NOMO-1 treated with DMSO at 0.1 percent for 48 hours (cell line): ENCODE data around the gene SLC25A19.
A peak's percentile ranks its signal among the peaks of the same experiment; 100 is the strongest.
"Not testable (repeated sequence)": the region's sequence is repeated elsewhere in the genome, so short reads cannot be mapped to it uniquely, and the experiment has no call there.

ENCODE experiments used
- DNase-seq: peaks from one replicate; lab custom pipeline; 2025; ENCODE audit not compliant: unreplicated experiment; lab: John Stamatoyannopoulos, UW

SLC25A19 gene

DNA sequence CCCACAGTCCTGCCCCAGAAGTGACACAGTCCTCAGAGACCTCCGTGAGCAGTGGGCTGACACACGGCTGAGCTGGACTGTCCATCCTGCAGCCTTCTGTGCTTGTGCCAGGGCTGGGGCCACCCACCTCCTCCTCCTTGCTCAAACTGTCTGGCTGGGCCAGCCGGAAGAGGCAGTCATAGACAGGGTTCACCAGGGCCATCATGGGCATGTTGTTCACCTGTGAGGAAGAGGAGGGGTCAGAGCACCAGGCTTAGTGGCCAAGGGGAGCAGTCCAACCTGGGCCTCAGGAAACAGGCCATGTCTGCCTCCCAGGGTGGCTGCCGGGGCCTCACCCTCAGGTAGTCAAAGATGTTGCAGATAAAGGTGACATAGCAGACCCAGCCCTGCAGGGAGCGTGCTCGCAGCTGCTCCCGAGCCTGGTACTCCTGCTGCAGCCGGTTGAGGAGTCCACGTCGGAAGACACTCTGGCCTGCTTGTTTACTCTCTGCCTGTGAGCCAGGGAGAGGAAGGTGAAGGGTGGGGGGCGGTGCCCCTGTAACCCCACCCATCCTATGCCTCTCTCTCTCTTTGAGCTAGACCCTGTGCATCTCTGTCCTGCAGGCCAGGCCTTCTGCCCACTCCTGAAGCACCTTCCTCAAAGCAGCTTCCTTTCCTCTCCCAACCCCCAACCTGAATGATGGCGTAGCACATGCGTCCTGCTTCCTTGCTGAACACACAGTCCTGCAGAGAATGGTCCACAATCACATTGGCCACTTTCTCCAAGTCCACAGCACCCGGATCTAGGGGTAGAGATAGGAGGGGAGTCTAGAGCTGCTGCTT, 21.6 kb downstream of the SLC25A19 start:
- no peak for DNase-seq

DNA sequence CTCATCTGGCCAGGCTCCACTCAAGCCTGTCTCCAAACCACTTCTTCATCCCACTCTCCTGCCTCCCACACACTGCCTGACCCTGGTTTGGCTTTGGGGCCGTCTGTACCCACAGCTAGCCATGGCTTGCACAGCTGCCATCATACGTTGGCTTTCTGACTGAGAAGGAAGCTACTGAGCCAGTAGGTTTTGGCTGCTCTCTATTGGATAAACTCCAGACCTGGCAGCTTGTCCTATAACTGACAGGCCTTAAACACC, 22.2 kb downstream of the SLC25A19 start:
- no peak for DNase-seq

DNA sequence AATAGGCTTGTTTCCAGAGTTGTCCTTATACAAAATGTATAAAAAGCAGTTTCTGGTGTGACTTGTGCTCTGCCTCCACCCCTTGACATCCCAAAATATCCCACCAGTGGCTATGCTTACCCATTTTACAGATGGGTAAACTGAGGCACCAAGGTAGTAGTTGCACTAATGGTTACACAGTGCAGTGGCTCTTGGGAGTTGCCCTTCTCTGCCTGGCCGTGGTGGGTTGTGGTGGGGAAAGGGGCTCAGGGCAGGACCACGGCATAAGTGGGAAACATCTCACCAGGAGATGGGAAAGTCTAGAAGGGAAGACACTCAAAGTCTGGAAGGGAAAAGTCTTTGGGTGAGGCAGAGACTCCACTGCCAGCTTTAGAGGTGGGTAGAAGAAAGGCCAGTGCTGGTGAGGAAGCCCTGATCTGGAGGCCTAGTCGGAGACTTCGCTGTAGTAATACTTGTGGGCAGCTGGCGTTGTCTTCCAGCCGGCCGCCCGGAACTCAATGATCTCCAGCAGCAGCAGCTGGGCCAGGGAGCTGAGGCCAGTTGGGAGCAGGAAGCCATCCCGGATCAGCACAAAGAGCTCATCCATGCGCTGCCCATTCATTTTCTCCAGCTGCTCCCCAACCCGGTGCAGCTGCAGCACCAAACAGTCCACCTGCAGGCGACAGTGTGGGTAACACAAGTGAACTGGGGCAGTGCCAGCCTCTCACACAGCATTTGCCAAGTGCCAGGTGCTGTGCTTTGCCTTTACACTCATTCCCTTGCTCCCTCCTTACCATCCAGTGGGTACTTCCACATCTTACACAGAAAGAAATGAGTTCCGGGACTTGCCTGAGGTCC, 22.7 kb downstream of the SLC25A19 start:
- DNase-seq, result no peak

DNA sequence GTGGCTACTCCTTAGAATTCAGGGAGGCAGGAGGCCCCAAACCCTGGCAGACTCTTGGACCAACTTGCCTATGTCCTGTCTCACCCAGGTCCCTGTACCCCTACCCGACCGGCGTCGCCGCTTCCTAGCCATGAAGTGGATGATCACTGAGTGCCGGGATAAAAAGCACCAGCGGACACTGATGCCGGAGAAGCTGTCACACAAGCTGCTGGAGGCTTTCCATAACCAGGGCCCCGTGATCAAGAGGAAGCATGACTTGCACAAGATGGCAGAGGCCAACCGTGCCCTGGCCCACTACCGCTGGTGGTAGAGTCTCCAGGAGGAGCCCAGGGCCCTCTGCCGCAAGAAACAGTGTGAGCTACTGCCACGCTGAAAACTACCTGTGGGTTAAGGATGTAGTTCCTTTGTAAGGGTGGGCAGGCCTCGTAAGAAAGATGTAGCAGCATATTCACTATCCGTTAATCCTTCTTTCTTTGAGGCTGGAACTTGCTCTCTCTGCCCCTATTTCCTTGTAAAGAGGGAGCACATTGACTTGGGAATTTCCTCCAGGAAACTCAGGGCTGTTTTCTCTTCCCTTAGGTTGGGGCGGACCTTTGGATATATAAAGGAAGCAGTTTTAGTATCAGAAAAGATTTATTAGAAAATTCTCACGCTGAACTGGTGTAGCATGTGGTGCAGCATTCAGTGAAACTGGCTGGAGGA, 23.5 kb downstream of the SLC25A19 start:
- DNase-seq, result no peak

DNA sequence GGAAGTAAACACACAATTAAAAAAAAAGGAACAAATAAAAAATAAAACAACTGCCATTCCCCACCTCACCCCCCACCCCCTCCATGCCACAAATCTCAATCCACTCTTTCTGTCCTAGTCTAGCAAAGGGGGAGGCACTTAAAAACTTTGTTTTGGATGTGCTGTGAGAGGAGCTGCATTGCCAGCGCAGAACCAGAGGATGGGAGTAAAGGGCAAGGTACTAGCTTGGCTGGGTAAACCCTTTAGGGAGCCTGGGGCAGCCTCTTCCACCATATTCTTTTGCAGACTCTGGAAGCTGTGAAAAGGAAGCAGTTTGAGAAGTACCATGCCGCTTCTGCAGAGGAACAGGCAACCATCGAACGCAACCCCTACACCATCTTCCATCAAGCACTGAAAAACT, 26.2 kb downstream of the SLC25A19 start:
- no peak for DNase-seq

DNA sequence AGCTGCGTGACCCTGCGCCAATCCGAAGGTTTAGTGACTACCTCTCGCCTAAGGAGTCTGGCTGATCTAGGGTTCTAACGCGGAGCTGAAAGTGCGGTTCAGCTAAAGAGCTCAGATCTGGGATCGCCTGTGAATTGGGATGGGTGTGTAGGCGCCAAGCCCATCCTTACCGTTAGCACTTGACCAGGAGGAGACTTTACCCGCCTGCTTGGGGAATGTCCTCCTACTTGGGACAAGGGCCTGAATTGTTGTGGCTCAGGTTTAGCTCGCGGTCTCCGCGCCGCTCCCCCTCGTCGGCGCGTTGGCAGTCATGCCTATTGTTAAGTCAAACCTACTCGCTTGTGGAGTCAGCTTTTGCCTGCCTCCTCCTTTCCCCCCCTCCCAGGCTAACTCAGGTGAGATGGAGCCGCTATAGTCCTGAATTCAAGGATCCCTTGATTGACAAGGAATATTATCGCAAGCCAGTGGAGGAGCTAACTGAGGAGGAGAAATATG, 27.1 kb downstream of the SLC25A19 start:
- DNase-seq, result no peak

DNA sequence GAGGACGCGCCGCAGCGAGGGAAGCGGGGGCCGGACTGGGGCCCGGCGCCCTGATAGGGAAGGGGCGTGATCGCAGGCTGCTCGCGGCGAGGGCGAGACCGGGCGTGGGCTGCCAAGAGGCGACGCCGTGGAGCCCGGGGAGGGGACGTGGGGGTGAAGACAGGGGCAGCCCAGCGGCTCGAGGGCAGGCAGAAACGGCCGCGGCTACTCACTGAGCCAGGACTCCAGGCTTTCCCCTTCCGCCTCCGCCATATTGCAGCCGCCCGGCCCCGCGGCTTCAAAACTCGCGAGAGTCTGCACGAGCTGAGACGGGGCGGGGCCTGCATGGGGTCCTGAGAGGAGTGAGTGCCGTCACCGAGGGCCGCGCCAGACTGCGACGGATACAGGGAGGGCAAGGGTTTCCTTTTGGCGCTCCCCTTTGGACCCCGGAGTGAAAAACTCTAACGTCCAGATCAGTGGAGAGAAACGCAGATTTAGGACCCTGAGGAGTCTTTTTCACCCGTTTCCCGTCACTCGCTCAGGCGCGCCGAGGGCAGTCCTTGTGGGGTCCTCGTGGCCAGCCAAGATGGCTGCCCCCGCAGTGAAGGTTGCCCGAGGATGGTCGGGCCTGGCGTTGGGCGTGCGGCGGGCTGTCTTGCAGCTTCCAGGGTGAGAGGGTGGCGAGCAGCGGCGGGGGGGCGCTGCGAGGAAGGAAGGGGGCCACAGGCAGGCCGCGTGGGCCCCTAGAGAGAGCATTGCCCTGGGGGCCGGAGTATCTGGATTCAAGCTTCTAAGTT, 27.7 kb downstream of the SLC25A19 start, which contains the start of the genes GGA3 and MRPS7:
GGA3 (minus strand) TSS at position 271 of the 776 bp plus-strand sequence; CDS start at position 252, 19 bp downstream.
MRPS7 (plus strand) TSS at position 544 of the 776 bp plus-strand sequence; CDS start at position 566, 22 bp downstream.
- DNase-seq, result peak; percentile 94

DNA sequence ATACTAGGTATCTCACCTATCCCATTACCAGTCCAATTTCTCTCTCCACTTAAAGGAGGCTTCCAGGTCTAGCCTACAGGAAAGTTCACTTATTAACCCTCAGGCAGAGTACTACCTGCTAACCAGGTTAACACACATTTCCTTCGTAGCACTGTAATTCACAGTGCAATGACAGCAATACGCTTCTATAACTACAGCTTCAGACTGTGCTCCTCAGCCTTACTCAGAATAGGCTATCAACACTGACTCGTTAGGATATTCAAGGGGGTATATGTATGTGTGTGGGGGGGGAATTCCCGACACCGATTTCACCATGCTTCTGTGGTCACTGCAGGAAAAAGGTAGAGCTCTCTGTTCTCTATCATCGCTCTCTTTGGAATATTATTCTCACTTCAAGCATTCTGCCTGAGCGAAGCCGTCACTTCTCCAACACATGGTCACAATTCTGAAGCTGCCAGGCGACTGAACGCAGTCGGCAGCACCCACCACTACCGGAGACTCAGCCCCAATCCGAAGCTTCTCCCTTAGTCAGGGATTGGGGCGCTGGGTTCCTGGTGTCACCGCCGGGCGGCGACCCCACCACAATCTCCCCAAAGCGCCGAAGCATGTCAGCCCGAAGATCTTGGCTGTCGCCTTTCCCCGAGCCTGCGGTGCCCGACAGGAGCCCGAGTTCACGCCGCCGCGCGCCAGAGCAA, 28.4 kb downstream of the SLC25A19 start:
- DNase-seq, result peak; percentile 49

DNA sequence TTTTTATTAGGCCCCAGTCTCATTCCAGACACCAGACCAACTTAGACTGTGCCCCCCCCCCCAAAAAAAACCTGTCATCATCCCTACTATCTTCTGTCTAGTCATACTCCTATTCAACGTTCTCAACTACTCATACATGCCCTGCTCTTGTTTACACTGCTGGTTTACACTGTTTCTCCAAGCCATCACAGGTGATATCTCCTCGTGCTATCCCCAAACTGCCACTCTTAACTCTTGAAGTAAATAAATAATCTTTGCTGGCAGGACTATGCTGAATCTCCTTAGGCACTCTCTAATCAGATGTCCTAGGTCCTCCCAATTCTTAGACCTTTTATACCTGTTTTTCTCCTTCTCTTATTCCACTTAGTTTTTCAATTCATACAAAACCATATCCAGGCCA, 32.0 kb downstream of the SLC25A19 start:
- not testable (repeated sequence) for DNase-seq

DNA sequence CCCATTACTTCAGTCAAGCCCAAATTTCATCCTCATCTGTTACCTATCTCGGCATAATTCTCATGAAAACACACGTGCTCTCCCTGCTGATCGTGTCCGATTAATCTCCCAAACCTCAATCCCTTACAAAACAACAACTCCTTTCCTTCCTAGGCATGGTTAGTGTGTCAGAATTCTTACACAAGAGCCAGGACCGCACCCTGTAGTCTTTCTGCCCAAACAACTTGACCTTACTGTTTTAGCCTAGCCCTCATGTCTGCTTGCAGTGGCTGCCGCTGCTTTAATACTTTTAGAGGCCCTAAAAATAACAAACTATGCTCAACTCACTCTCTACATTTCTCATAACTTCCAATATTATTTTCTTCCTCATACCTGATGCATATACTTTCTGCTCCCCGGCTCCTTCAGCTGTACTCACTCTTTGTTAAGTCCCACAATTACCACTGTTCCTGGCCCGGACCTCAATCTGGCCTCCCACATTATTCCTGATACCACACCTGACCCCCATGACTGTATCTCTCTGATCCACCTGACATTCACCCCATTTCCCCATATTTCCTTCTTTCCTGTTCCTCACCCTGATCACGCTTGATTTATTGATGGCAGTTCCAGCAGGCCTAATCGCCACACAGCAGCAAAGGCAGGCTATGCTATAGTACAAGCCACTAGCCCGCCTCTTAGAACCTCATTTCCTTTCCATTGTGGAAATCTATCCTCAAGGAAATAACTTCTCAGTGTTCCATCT, 33.1 kb downstream of the SLC25A19 start:
- DNase-seq, result not testable (repeated sequence)

DNA sequence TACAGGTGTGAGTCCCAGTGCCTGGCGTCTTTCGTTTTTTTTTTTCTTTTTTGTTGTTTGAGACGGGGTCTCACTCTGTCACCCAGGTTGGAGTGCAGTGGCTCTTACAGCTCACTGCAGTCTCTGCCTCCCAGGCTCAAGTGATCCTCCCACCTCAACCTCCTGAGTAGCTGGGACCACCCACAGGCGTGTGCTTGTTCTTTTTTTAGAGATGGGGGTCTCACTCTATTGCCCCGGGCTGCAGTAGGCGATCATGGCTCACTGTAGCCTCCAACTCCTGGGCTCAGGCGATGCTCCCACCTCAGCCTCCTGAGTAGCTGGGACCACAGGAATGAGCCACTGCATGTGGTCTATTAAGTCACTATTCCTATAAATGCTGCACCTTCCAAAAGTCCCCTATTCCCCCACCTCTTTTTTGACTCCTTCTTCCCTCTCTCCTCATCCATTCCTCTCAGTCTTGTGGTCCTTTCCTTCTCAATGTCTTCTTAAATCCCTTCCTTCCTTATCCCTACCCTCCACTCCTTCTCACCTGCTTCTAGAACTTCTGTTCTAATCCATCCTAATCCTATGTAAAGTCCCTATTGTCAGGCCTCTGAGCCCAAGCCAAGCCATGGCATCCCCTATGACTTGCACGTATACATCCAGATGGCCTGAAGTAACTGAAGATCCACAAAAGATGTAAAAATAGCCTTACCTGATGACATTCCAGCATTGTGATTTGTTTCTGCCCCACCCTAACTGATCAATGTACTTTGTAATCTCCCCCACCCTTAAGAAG, 37.0 kb downstream of the SLC25A19 start:
- DNase-seq, result no peak

DNA sequence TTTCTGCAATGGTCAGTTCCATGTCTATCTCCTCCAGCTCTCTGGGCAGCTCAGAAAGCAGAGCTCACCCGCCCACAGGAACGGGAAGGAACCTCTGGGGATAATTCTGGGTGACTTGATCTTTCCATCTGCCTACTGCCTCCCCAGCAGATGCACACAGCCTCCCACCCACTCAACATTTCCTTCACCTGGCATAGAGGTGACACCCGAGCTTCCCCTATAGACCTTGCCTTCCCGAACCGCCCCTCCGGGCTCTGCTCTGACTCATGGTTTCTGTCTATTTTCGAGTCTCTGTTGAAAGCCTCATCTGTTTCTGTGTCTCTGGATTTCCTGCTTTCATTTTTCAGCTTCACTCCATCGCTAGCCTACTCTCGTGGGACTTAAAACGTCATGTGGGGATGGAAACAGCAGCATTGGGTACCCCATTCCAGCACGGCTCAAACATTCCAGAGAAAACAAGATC, 39.2 kb downstream of the SLC25A19 start:
- peak; percentile 42 for DNase-seq

DNA sequence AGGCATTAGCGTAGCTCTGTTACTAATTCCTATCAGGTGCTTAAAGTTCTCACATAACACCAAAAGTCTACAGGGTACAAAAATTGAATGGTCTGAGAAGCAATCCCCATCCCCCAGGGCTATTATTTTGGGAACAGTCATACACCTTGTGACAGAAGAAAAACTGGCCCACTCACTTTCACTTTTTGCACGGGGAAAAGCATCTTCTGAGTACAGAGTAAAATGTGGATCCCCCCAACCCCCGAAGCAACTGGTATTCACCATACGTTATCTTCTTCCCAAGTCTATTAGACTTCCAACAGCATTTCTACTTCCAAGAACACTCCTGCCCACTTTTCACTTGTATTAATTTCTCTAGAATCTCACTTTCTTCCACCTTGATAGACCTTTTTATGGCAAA, 39.7 kb downstream of the SLC25A19 start:
- DNase-seq, result no peak

DNA sequence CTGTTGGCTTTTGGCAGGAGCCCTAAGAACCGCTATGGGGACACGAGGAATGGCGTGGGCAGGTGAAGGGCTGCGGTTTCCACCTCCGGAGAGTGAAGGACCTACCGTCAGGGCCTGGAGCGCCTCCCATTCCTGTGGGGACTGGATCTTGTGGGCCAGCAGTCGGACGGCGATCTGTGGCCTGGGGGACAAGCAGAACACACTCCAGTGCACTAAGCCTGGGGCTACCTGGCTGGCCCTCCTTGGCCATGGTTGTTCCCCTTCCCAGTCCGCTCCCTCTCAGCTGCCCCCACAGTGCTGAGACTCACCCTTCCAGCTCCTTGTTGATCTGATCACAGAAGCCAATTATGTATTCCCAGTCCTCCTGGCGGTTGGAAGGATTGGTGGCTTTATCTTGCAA, 42.8 kb downstream of the SLC25A19 start:
- DNase-seq, result no peak

DNA sequence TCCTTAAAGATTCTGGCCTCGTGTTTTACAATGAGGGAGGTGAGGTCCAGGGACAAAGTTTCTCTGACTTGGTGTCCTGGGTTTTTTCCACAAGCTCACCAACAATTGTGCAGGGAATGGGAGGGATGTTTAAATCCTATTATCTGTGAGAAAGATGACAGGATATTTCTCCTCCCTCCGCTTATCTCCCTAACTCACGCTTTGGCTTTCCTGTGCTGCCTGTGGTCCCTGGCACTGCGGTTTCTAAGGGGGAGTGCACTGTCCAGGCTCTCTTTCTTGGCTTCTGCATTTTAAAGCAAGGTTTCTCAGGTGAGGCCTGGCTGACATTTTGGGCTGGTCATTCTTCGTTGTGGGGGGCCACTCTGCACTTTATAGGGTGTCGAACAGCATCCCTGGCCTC, 44.2 kb downstream of the SLC25A19 start:
- DNase-seq, result no peak

DNA sequence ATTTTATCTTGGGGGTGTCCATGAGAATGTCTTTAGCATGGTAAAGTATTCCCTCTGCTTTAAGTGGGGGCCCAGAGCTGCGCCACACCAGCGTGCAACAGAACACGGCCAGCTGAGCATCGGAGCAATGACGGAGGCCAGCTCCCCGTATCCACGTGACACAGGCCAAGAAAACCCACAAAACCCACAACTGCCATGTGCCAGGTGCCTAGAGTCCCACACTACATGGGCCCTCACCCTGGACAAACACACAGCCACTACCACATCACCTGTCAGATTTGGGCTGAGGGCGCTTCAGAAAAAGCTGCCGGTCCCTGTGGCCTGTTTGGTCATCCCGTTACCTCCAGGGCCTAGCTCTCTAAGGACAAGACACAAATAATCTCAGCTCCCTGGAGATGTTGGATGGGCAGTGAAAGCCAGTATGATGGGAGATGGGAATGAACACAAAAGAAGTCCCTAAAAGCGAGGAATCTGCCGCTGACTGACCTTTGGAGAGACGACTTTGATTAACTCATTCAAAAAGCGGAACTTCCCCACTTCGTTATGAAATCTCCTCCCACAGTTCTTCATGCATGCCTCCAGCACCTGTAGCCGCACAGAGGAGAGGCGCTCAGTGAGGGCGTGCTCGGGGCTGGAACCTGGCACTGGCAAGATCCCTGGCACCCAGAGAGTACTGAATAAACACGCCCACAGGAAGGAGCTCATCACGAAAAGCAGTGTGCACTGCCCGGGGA, 44.9 kb downstream of the SLC25A19 start:
- peak; percentile 90 for DNase-seq

DNA sequence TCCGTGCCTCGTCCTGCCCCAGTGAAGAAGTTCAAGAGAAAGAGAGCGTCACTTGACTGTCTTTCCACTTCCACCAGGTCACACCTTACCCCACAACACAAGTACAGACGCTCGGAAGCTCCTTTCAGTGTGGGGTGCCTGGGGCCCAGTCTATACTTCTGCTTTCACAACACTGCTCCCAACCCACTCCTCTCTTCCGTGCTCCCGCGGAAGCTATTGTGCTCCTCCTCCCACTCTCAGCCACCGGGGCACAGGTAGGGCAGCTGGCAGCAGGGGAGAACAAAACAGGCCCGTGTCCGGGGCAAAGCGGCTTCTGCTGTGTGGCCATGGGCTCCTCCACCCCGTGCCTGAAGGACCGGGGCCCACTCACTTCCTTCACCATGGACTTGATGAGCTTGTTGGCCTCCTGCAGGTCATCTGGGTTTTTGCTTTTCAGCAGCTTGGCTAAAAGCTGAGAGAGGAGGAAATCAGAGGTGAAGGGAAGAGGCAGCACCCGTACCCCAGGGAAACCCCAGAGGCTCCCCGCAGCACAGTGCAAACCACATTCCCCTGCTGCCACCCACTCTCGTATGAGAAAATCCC, 46.7 kb downstream of the SLC25A19 start:
- DNase-seq, result no peak
